HL-60 (cell line): ENCODE data around the gene AKAP13.

ENCODE experiments used
- GABPA ChIP-seq: IDR thresholded peaks from 2 replicates; pipeline ENCODE4 v1.6.1; 2012; ENCODE audit warnings: low read depth
- POLR2AphosphoS5 ChIP-seq: IDR thresholded peaks from 2 replicates; pipeline ENCODE4 v1.6.1; 2012; ENCODE audit warnings: low read depth
- SPI1 ChIP-seq: IDR thresholded peaks from 2 replicates; pipeline ENCODE4 v1.6.1; 2012; ENCODE audit warnings: low read depth, mild to moderate bottlenecking, borderline replicate concordance
- TF ChIP-seq, protein P1 (sequence below): IDR thresholded peaks from one replicate; pipeline ENCODE4 v1.5.1; 2011; ENCODE audit warnings: low read length, control low read depth, inconsistent platforms; ENCODE audit not compliant: insufficient read depth
- TF ChIP-seq, protein P2 (sequence below): IDR thresholded peaks from 2 replicates; pipeline ENCODE4 v1.6.1; 2012; ENCODE audit warnings: low read depth; ENCODE audit not compliant: insufficient replicate concordance

DNA sequence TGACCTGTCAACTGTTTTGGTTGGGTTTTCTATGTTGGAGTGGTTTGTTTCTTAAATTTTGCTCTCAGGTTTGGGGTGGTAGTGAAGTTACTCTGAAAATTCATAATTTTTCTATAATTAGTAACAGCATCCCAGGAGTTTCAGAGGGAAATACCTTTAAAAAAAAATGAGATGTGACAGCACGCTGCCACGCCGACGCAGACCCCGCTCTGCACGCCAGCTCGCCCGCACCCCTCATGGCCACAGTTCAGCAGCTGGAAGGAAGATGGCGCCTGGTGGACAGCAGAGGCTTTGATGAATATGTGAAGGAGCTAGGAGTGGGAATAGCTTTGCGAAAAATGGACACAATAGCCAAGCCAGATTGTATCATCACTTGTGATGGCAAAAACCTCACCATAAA, 34.6 kb downstream of the AKAP13 start:
- TF ChIP-seq, protein P1, sequence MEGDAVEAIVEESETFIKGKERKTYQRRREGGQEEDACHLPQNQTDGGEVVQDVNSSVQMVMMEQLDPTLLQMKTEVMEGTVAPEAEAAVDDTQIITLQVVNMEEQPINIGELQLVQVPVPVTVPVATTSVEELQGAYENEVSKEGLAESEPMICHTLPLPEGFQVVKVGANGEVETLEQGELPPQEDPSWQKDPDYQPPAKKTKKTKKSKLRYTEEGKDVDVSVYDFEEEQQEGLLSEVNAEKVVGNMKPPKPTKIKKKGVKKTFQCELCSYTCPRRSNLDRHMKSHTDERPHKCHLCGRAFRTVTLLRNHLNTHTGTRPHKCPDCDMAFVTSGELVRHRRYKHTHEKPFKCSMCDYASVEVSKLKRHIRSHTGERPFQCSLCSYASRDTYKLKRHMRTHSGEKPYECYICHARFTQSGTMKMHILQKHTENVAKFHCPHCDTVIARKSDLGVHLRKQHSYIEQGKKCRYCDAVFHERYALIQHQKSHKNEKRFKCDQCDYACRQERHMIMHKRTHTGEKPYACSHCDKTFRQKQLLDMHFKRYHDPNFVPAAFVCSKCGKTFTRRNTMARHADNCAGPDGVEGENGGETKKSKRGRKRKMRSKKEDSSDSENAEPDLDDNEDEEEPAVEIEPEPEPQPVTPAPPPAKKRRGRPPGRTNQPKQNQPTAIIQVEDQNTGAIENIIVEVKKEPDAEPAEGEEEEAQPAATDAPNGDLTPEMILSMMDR = no peak
- TF ChIP-seq POLR2AphosphoS5 (no peak), GABPA (no peak), SPI1 (no peak)
- TF ChIP-seq, protein P2, sequence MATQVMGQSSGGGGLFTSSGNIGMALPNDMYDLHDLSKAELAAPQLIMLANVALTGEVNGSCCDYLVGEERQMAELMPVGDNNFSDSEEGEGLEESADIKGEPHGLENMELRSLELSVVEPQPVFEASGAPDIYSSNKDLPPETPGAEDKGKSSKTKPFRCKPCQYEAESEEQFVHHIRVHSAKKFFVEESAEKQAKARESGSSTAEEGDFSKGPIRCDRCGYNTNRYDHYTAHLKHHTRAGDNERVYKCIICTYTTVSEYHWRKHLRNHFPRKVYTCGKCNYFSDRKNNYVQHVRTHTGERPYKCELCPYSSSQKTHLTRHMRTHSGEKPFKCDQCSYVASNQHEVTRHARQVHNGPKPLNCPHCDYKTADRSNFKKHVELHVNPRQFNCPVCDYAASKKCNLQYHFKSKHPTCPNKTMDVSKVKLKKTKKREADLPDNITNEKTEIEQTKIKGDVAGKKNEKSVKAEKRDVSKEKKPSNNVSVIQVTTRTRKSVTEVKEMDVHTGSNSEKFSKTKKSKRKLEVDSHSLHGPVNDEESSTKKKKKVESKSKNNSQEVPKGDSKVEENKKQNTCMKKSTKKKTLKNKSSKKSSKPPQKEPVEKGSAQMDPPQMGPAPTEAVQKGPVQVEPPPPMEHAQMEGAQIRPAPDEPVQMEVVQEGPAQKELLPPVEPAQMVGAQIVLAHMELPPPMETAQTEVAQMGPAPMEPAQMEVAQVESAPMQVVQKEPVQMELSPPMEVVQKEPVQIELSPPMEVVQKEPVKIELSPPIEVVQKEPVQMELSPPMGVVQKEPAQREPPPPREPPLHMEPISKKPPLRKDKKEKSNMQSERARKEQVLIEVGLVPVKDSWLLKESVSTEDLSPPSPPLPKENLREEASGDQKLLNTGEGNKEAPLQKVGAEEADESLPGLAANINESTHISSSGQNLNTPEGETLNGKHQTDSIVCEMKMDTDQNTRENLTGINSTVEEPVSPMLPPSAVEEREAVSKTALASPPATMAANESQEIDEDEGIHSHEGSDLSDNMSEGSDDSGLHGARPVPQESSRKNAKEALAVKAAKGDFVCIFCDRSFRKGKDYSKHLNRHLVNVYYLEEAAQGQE = no peak
